ENCODE data around the gene MUC12. TPM values are rescaled to one million over a fixed set of nuclear protein-coding genes. Genes with fewer than 3 reads are reported as not detected.

The MUC12 gene
- total and polyA plus RNA-seq, 2 experiments from 2014 or later: 4.0 to 7.3 TPM

- Histone ChIP-seq H3K79me2 (no peaks in the 10 kb centered on the region), H3K4me3 (no peak overlapping the region), H3K36me3 (replicated peaks; ENCODE audit: insufficient read depth, low read depth) (no peaks in the 10 kb centered on the region), H3K9me3 (ENCODE audit: low read depth) (no peaks in the 10 kb centered on the region), H3K9me2 (replicated peaks; ENCODE audit: insufficient read depth) (no peaks in the 10 kb centered on the region), H4K20me1 (ENCODE audit: insufficient read depth, poor library complexity, severe bottlenecking) (no peaks in the 10 kb centered on the region), H3K27me3 (peaks cover 87% of the 10 kb centered on the region), H3K4me1 (ENCODE audit: insufficient read depth) (peaks cover 9% of the 10 kb centered on the region), H3K27ac (no peak overlapping the region), H2AFZ (no peak overlapping the region), H3K4me2 (no peak overlapping the region)
- 50% methylated on average over 7 of the region's 7 CpGs for WGBS (ENCODE audit: low lambda C conversion rate, missing lambda C conversion rate)
- TF ChIP-seq EZH2 (IDR thresholded peaks at IDR 0.05; ENCODE audit: borderline replicate concordance) (no peak), EZH2phosphoT487 (IDR thresholded peaks at IDR 0.05; ENCODE audit: low read depth, severe bottlenecking, unreplicated experiment) (no peak)
- TF ChIP-seq, protein P1, sequence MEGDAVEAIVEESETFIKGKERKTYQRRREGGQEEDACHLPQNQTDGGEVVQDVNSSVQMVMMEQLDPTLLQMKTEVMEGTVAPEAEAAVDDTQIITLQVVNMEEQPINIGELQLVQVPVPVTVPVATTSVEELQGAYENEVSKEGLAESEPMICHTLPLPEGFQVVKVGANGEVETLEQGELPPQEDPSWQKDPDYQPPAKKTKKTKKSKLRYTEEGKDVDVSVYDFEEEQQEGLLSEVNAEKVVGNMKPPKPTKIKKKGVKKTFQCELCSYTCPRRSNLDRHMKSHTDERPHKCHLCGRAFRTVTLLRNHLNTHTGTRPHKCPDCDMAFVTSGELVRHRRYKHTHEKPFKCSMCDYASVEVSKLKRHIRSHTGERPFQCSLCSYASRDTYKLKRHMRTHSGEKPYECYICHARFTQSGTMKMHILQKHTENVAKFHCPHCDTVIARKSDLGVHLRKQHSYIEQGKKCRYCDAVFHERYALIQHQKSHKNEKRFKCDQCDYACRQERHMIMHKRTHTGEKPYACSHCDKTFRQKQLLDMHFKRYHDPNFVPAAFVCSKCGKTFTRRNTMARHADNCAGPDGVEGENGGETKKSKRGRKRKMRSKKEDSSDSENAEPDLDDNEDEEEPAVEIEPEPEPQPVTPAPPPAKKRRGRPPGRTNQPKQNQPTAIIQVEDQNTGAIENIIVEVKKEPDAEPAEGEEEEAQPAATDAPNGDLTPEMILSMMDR (IDR thresholded peaks at IDR 0.05; ENCODE audit: poor library complexity): no peak
- DNase-seq (ENCODE audit: low spot score): no peak
Observed at GRCh38 chr7:100964630-100965029, 4.7 kb upstream of the MUC12 start.

DNA sequence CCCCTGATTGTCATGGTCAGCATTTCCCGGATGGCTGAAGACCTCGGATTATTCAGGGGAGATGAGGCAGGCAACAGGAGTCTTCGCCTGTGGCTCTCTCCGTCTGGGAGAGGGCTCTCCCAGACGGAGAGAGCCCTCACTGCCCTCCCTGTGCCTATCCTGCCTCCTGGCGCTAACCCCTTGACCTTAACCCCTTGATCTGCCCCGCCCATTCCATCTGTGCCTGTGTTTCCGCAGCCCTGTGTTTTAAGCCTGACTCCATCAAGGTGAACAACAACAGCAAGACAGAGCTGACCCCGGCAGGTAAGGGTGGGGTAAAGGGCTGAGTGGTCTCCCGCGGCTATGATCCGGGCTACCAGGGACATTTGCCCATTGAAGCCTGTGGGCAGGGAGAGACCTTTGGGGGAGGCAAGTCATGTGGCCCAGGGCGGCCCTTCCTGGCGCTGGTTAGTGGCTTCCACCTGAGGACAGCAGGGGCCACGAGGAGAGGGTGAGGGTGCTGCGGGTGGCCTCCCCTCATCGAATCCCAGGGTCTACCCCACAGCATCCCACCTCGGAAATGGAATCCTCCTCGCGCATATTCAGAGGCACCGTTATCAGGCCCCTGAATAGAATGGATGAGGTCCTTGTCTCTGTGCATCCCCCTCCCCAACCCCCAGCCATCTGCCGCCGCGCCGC lies 4.2 kb upstream of the MUC12 start:
- WGBS (ENCODE audit: low lambda C conversion rate, missing lambda C conversion rate): 32% methylated on average over 25 of the region's 25 CpGs
- H3K4me2 ChIP-seq: peak overlapping the region; percentile 81
- no peak for DNase-seq (ENCODE audit: low spot score)
- H3K9me2 ChIP-seq (replicated peaks; ENCODE audit: insufficient read depth): no peaks in the 10 kb centered on the region
- H3K79me2 ChIP-seq: no peaks in the 10 kb centered on the region
- TF ChIP-seq EZH2phosphoT487 (IDR thresholded peaks at IDR 0.05; ENCODE audit: low read depth, severe bottlenecking, unreplicated experiment) (no peak), EZH2 (IDR thresholded peaks at IDR 0.05; ENCODE audit: borderline replicate concordance) (no peak)
- TF ChIP-seq, protein P1 (IDR thresholded peaks at IDR 0.05; ENCODE audit: poor library complexity): no peak
- no peaks in the 10 kb centered on the region for H3K36me3 ChIP-seq (replicated peaks; ENCODE audit: insufficient read depth, low read depth)
- peak overlapping the region; percentile 40 for H2AFZ ChIP-seq
- H4K20me1 ChIP-seq (ENCODE audit: insufficient read depth, poor library complexity, severe bottlenecking): no peaks in the 10 kb centered on the region
- H3K27ac ChIP-seq: no peak overlapping the region
- H3K4me3 ChIP-seq: no peak overlapping the region
- H3K9me3 ChIP-seq (ENCODE audit: low read depth): no peaks in the 10 kb centered on the region
- H3K27me3 ChIP-seq: peaks cover 82% of the 10 kb centered on the region
- H3K4me1 ChIP-seq (ENCODE audit: insufficient read depth): peaks cover 9% of the 10 kb centered on the region

DNA sequence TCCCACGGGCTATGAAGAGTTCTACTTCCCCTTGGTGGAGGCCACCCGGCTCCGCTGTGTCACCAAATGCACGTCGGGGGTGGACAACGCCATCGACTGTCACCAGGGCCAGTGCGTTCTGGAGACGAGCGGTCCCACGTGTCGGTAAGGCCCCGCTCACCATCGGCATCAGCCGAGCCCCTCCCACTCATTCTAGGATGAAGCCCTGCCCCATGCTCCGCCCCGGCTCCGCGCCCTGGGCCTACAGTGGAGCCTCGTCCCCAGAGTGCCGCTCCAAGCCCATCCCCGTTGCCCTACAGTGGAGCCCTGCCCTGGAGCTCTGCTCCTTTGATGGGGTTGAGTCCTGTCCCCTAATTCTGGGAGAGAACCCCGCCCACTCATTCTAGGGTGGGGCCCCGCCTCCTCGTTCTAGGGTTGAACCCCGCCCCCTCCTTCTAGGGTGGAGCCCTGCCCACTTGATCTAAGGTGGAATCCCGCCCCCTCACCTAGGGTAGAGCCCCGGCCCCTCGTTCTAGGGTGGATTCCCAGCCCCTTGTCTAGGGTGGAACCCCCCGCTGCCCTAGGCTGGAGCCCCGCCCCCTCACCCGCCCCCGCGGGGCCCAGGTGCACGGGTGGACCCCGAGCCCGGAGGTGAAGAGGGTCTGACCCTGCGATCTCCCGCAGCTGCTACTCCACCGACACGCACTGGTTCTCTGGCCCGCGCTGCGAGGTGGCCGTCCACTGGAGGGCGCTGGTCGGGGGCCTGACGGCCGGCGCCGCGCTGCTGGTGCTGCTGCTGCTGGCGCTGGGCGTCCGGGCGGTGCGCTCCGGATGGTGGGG lies 3.4 kb upstream of the MUC12 start:
- Histone ChIP-seq H3K9me2 (replicated peaks; ENCODE audit: insufficient read depth) (no peaks in the 10 kb centered on the region), H3K27me3 (peaks cover 74% of the 10 kb centered on the region), H2AFZ (peak overlapping the region; percentile 40), H3K9me3 (ENCODE audit: low read depth) (no peaks in the 10 kb centered on the region), H4K20me1 (ENCODE audit: insufficient read depth, poor library complexity, severe bottlenecking) (no peaks in the 10 kb centered on the region), H3K36me3 (replicated peaks; ENCODE audit: insufficient read depth, low read depth) (no peaks in the 10 kb centered on the region), H3K27ac (no peak overlapping the region), H3K79me2 (no peaks in the 10 kb centered on the region), H3K4me2 (peak overlapping the region; percentile 81), H3K4me3 (peak overlapping the region; percentile 20), H3K4me1 (ENCODE audit: insufficient read depth) (peaks cover 9% of the 10 kb centered on the region)
- 4% methylated on average over 56 of the region's 58 CpGs for WGBS (ENCODE audit: low lambda C conversion rate, missing lambda C conversion rate)
- peak; percentile 96 for DNase-seq (ENCODE audit: low spot score)
- TF ChIP-seq EZH2phosphoT487 (IDR thresholded peaks at IDR 0.05; ENCODE audit: low read depth, severe bottlenecking, unreplicated experiment): no peak
- TF ChIP-seq, protein P1 (IDR thresholded peaks at IDR 0.05; ENCODE audit: poor library complexity): peak; percentile 98
- peak; percentile 58 for TF ChIP-seq EZH2 (IDR thresholded peaks at IDR 0.05; ENCODE audit: borderline replicate concordance)
